K562 (cell line): ENCODE data around the gene PRKAR1B. TPM values are rescaled to one million over a fixed set of nuclear protein-coding genes. Genes with fewer than 3 reads are reported as not detected.

Experiments
- ATAC-seq: fragments of 200-7000 bp; cut with Tn5 transposase; 3 replicates; pipeline ENCODE4 v1.9.1; 2020; ENCODE audit warnings: moderate library complexity
- BruUV-seq: library from RNA; stranded (reverse); fragments of 400-500 nt; replicated peaks from 2 replicates; lab custom pipeline; 2021; lab: Mats Ljungman, UMichigan
- CTCF ChIA-PET: fragments of 300-600 bp; formaldehyde crosslinking; extraction: SDS; loops from one replicate; lab custom pipeline; 2021; ENCODE audit warnings: low intra/inter-chr PET ratio; lab: Yijun Ruan, JAX
- POLR2A ChIA-PET: fragments of 300-600, 350-650 bp; sonication (Branson Sonifier 250); formaldehyde crosslinking; extraction: SDS; loops from one replicate; lab custom pipeline; 2021; ENCODE audit warnings: antibody characterized with exemption, inconsistent platforms; lab: Yijun Ruan, JAX
- DNase-seq, 4 experiments: peaks; one replicate each; pipeline versions ENCODE4 v3.0.0 to v3.0.0-alpha.2; 2011 to 2018; ENCODE audit warnings: low spot score in 3 of 4, mixed read lengths in 3 of 4; ENCODE audit errors: extremely low read depth in 1 of 4
- FAIRE-seq: peaks from 2 replicates; lab custom pipeline; 2011; peaks lifted over from hg19 to GRCh38; lab: Jason Lieb, UNC
- H2AFZ ChIP-seq: 2 replicates; pipeline ENCODE4 v1.6.0; 2011; ENCODE audit warnings: low read depth, low read length, control low read depth, inconsistent platforms
- H3K27ac ChIP-seq: fragments of 200-600 bp; 3 replicates; pipeline ENCODE4 v1.8.0; 2011; ENCODE audit warnings: low read depth, mild to moderate bottlenecking, control low read depth, inconsistent platforms, low read length, moderate library complexity, mixed read lengths; ENCODE audit errors: extremely low read depth
- H3K27me3 ChIP-seq, 2 experiments: fragments of 300-600 bp in 1 of 2; 2 replicates in 1 of 2; 3 replicates in 1 of 2; pipeline versions ENCODE4 v1.6.0 to v1.8.0; 2011; ENCODE audit warnings: inconsistent platforms in 2 of 2, low read length in 2 of 2, mild to moderate bottlenecking in 1 of 2, mixed read lengths in 1 of 2, moderate library complexity in 1 of 2; ENCODE audit not compliant: control insufficient read depth in 2 of 2, insufficient read depth in 2 of 2
- H3K36me3 ChIP-seq: fragments of 300-600 bp; 3 replicates; pipeline ENCODE4 v1.8.0; 2011; ENCODE audit warnings: mild to moderate bottlenecking, low read length, inconsistent platforms; ENCODE audit not compliant: control insufficient read depth, insufficient read depth
- H3K4me1 ChIP-seq, 2 experiments: fragments of 200-600 bp in 1 of 2; replicated peaks in 1 of 2; 2 replicates in 1 of 2; 3 replicates in 1 of 2; pipeline versions ENCODE4 v1.5.1 to v1.8.0; 2011; ENCODE audit warnings: inconsistent platforms in 2 of 2, low read length in 2 of 2, mild to moderate bottlenecking in 1 of 2, mixed read lengths in 1 of 2, moderate library complexity in 1 of 2; ENCODE audit not compliant: control insufficient read depth in 2 of 2, insufficient read depth in 2 of 2
- H3K4me2 ChIP-seq: 2 replicates; pipeline ENCODE4 v1.6.1; 2011; ENCODE audit warnings: low read length, control low read depth, inconsistent platforms, mixed read lengths; ENCODE audit not compliant: insufficient read depth
- H3K4me3 ChIP-seq: fragments of 200-600 bp; sonication (generic), shearing (Covaris generic); 2 replicates; pipeline ENCODE4 v1.5.1; 2016; ENCODE audit warnings: control low read depth, inconsistent platforms
- H3K79me2 ChIP-seq: fragments of 200-600 bp; 3 replicates; pipeline ENCODE4 v1.8.0; 2011; ENCODE audit warnings: low read length, inconsistent platforms; ENCODE audit not compliant: control insufficient read depth, insufficient read depth
- H3K9ac ChIP-seq, 2 experiments: 2 replicates each; pipeline versions ENCODE4 v1.6.0 to v1.6.1; 2011; ENCODE audit warnings: low read depth in 2 of 2, low read length in 2 of 2, control low read depth in 1 of 2, inconsistent platforms in 1 of 2, mild to moderate bottlenecking in 1 of 2, mixed read lengths in 1 of 2; ENCODE audit not compliant: insufficient read depth in 1 of 2
- H3K9me1 ChIP-seq: one replicate; pipeline ENCODE4 v1.6.0; 2011; ENCODE audit warnings: inconsistent platforms, mild to moderate bottlenecking, low read length, moderate library complexity; ENCODE audit not compliant: control insufficient read depth, insufficient read depth
- H3K9me3 ChIP-seq: replicated peaks from 2 replicates; pipeline ENCODE4 v1.5.1; 2011; ENCODE audit warnings: low read depth, low read length, inconsistent platforms; ENCODE audit not compliant: control insufficient read depth, insufficient read depth
- H4K20me1 ChIP-seq: replicated peaks from 2 replicates; pipeline ENCODE4 v1.6.1; 2011; ENCODE audit warnings: low read length, inconsistent platforms, mixed read lengths; ENCODE audit not compliant: control insufficient read depth, insufficient read depth
- DPF2 ChIP-seq: fragments of 450-650 bp; IDR thresholded peaks from 2 replicates; pipeline ENCODE4 v1.6.1; 2016
- FIP1L1 ChIP-seq: fragments of 200-400 bp; formaldehyde crosslinking; IDR thresholded peaks from 2 replicates; pipeline ENCODE4 v1.6.1; 2018; ENCODE audit warnings: mild to moderate bottlenecking, low read depth, low read length; ENCODE audit not compliant: poor library complexity, severe bottlenecking
- IFI16 ChIP-seq: fragments of 250-450 bp; sonication (Bioruptor Pico); IDR thresholded peaks from 2 replicates; pipeline ENCODE4 v2.1.2; 2022; ENCODE audit warnings: mild to moderate bottlenecking, inconsistent platforms
- KDM2B ChIP-seq: fragments of 250-450 bp; sonication (Bioruptor Pico); IDR thresholded peaks from 2 replicates; pipeline ENCODE4 v1.8.0; 2021; ENCODE audit warnings: mild to moderate bottlenecking, moderate library complexity
- LARP7 ChIP-seq: fragments of 450-650 bp; IDR thresholded peaks from 2 replicates; pipeline ENCODE4 v1.6.1; 2016
- NR1H2 ChIP-seq: sonication (generic); formaldehyde crosslinking; IDR thresholded peaks from 2 replicates; pipeline ENCODE4 v1.4.0; 2020; ENCODE audit warnings: mild to moderate bottlenecking, missing genetic modification reagents
- PHTF2 ChIP-seq: fragments of 250-450 bp; sonication (Bioruptor Pico); IDR thresholded peaks from 2 replicates; pipeline ENCODE4 v1.5.0; 2021; ENCODE audit warnings: mild to moderate bottlenecking
- PML ChIP-seq: IDR thresholded peaks from 2 replicates; pipeline ENCODE4 v1.6.1; 2012; ENCODE audit warnings: low read length, inconsistent platforms
- STAT5B ChIP-seq: fragments of 250-450 bp; sonication (Bioruptor Pico); IDR thresholded peaks from 2 replicates; pipeline ENCODE4 v1.8.0; 2021; ENCODE audit warnings: mild to moderate bottlenecking, inconsistent platforms
- ZNF12 ChIP-seq: sonication (generic); formaldehyde crosslinking; IDR thresholded peaks from 2 replicates; pipeline ENCODE4 v1.4.0; 2020; ENCODE audit warnings: mild to moderate bottlenecking, missing genetic modification reagents
- ZNF699 ChIP-seq: fragments of 250-450 bp; sonication (Bioruptor Pico); IDR thresholded peaks from 2 replicates; pipeline ENCODE4 v1.8.0; 2021; ENCODE audit warnings: mild to moderate bottlenecking, moderate library complexity; ENCODE audit not compliant: insufficient replicate concordance
- ZNF717 ChIP-seq: fragments of 250-450 bp; sonication (Bioruptor Pico); IDR thresholded peaks from 2 replicates; pipeline ENCODE4 v1.5.0; 2021
- WGBS: fragments of 100-300 bp; shearing (Covaris generic); methylation state at CpG from one replicate; pipeline ENCODE4 v1.1.6; 2016; ENCODE audit warnings: low coverage, mixed read lengths; ENCODE audit not compliant: insufficient coverage; ENCODE audit errors: missing lambda C conversion rate; 5-methylcytosine and 5-hydroxymethylcytosine counted together
- in situ Hi-C: fragments of 300-500 bp; cut with MboI; formaldehyde crosslinking; loops from 4 replicates; pipeline ENCODE4 v1.15.0; 2018; ENCODE audit warnings: inconsistent platforms, mixed read lengths
- intact Hi-C: fragments of 100-400 bp; cut with micrococcal nuclease; formaldehyde crosslinking; loops from 2 replicates; pipeline ENCODE4 v1.14.2; 2022
- polyA plus RNA-seq, 8 experiments: library from polyadenylated mRNA; depleted of rRNA in 4 of 8; stranded (reverse) in 5 of 8; unstranded in 3 of 8; fragments of >200 nt; fragmentation: Nextera tagmentation in 2 of 8; fragmentation: Illumina TruSeq in 1 of 8; extraction: Ambion mirVana in 2 of 8; extraction: Trizol in 1 of 8; gene quantifications; 2 replicates each; pipeline versions ENCODE4 v1.2.1 to v1.2.3, GENCODE V29; 2011 to 2014; ENCODE audit warnings: inconsistent platforms in 1 of 8, missing spikeins in 1 of 8
- total RNA-seq, 7 experiments: library from RNA; depleted of rRNA in 6 of 7; stranded (reverse); fragments of >200 nt in 6 of 7; fragmentation: Illumina TruSeq in 2 of 7; extraction: Trizol in 2 of 7; gene quantifications; 2 replicates each; pipeline versions ENCODE4 v1.2.1 to v1.2.3, GENCODE V29; 2011 to 2021; ENCODE audit warnings: low replicate concordance in 1 of 7
- TF ChIP-seq, protein P1 (sequence below): sonication (generic); formaldehyde crosslinking; IDR thresholded peaks from 2 replicates; pipeline ENCODE4 v1.8.0; 2022; ENCODE audit warnings: mild to moderate bottlenecking, missing genetic modification reagents
- TF ChIP-seq, protein P2 (sequence below), 3 experiments: fragments of 200-800 bp in 1 of 3; sonication (Bioruptor generic) in 1 of 3; sonication (generic) in 1 of 3; formaldehyde crosslinking in 1 of 3; IDR thresholded peaks; 2 replicates each; pipeline versions ENCODE4 v1.6.1 to v1.8.0; 2016 to 2022; ENCODE audit warnings: mild to moderate bottlenecking in 2 of 3, missing compliant biosample characterization in 2 of 3, missing genetic modification characterization in 2 of 3, missing genetic modification reagents in 1 of 3
- TF ChIP-seq, protein P3 (sequence below): fragments of 450-650 bp; IDR thresholded peaks from 2 replicates; pipeline ENCODE4 v1.6.1; 2016
- TF ChIP-seq, protein P4 (sequence below): fragments of 250-450 bp; sonication (Bioruptor Pico); IDR thresholded peaks from 2 replicates; pipeline ENCODE4 v1.8.0; 2022; ENCODE audit warnings: inconsistent platforms

PRKAR1B gene
- total and polyA plus RNA-seq, 9 of the 15 experiments (the other 6 are each of a cell fraction or from before 2014, with no cell fraction given) = 0.99 to 30.5 (median 12.7) TPM

DNA sequence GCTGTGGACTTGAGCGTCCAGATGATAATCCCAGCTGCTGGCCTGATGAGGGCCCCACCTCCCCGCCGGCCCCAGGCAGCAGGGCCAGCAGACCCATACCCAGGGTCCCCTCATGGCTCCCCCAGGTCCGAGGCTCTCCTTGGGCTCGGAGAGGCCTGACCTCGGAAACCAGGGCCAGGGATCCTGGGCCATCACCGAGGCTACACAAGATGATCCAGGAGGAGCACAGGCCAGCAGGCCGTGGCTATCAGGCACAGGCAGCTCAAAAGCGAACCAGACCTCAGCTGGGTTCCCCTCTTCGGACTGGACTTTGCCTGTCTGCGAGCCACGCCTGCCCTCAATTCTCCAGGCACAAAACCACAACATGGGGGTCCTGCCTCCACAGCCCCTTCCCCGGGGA lies 224.8 kb downstream of the PRKAR1B start (continued):
- TF ChIP-seq, protein P1, sequence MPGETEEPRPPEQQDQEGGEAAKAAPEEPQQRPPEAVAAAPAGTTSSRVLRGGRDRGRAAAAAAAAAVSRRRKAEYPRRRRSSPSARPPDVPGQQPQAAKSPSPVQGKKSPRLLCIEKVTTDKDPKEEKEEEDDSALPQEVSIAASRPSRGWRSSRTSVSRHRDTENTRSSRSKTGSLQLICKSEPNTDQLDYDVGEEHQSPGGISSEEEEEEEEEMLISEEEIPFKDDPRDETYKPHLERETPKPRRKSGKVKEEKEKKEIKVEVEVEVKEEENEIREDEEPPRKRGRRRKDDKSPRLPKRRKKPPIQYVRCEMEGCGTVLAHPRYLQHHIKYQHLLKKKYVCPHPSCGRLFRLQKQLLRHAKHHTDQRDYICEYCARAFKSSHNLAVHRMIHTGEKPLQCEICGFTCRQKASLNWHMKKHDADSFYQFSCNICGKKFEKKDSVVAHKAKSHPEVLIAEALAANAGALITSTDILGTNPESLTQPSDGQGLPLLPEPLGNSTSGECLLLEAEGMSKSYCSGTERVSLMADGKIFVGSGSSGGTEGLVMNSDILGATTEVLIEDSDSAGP (CRISPR knock-in tag) = no peak
- TF ChIP-seq FIP1L1 (no peak), ZNF717 (CRISPR knock-in tag) (no peak), IFI16 (no peak), STAT5B (CRISPR knock-in tag) (no peak)
- TF ChIP-seq, protein P2, sequence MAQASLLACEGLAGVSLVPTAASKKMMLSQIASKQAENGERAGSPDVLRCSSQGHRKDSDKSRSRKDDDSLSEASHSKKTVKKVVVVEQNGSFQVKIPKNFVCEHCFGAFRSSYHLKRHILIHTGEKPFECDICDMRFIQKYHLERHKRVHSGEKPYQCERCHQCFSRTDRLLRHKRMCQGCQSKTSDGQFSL (CRISPR knock-in tag; IDR thresholded peaks at IDR 0.05) = no peak
- TF ChIP-seq, protein P2 (tag; IDR thresholded peaks at IDR 0.05) = no peak

DNA sequence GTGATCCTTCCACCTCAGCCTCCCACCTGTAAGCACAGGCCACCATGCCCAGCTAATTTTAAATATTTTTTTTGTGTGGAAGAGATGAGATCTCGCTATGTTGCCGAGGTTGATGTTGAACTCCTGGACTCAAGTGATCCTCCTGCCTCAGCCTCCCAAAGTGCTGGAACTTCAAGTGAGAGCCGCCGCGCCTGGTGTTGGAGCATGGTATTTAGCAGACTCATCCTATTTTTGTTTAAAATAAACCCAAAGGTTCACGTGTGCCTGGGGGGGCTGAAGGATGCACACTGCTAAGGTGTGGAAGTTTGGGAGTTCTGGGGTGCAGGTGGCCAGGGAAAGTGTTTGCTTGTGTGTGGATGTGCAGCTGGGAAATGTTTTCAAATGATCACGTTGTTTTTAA lies 225.6 kb downstream of the PRKAR1B start:
- Histone ChIP-seq H3K9me3 (no peaks in the 10 kb centered on the region), H3K79me2 (no peaks in the 10 kb centered on the region), H3K4me3 (no peak overlapping the region), H3K9ac (no peak overlapping the region), H3K27me3 (no peaks in the 10 kb centered on the region), H3K27ac (no peak overlapping the region), H3K9me1 (peaks cover 3% of the 10 kb centered on the region), H3K4me2 (no peak overlapping the region), H3K36me3 (peaks cover 6% of the 10 kb centered on the region; the same call in 1 of the 3 replicates), H2AFZ (no peak overlapping the region), H4K20me1 (no peaks in the 10 kb centered on the region), H3K4me1 (peaks cover 0 to 25% of the 10 kb centered on the region in 2 experiments; a peak in 2 of 5 replicates)
- no peak for DNase-seq
- in situ Hi-C loops = no loop called here
- intact Hi-C loops = no loop called here
- BruUV-seq = no TSS peak
- ATAC-seq = no peak
- CTCF ChIA-PET = no interaction called here
- POLR2A ChIA-PET = no interaction called here
- WGBS = 52% methylated on average over 7 of the region's 7 CpGs
- no peak for FAIRE-seq
- TF ChIP-seq PML (no peak), LARP7 (no peak), ZNF699 (CRISPR knock-in tag) (no peak), KDM2B (CRISPR knock-in tag) (no peak), ZNF12 (no peak), PHTF2 (no peak), NR1H2 (CRISPR knock-in tag) (no peak), DPF2 (no peak)
- TF ChIP-seq, protein P3, sequence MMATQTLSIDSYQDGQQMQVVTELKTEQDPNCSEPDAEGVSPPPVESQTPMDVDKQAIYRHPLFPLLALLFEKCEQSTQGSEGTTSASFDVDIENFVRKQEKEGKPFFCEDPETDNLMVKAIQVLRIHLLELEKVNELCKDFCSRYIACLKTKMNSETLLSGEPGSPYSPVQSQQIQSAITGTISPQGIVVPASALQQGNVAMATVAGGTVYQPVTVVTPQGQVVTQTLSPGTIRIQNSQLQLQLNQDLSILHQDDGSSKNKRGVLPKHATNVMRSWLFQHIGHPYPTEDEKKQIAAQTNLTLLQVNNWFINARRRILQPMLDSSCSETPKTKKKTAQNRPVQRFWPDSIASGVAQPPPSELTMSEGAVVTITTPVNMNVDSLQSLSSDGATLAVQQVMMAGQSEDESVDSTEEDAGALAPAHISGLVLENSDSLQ = no peak
- TF ChIP-seq, protein P2 (CRISPR knock-in tag; IDR thresholded peaks at IDR 0.05) = no peak
- TF ChIP-seq, protein P2 (tag; IDR thresholded peaks at IDR 0.05) = no peak
- TF ChIP-seq, protein P4, sequence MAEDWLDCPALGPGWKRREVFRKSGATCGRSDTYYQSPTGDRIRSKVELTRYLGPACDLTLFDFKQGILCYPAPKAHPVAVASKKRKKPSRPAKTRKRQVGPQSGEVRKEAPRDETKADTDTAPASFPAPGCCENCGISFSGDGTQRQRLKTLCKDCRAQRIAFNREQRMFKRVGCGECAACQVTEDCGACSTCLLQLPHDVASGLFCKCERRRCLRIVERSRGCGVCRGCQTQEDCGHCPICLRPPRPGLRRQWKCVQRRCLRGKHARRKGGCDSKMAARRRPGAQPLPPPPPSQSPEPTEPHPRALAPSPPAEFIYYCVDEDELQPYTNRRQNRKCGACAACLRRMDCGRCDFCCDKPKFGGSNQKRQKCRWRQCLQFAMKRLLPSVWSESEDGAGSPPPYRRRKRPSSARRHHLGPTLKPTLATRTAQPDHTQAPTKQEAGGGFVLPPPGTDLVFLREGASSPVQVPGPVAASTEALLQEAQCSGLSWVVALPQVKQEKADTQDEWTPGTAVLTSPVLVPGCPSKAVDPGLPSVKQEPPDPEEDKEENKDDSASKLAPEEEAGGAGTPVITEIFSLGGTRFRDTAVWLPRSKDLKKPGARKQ = no peak
